Thyroid gland (tissue), 4 donors: ENCODE measurements around the gene CDC123. TPM values are rescaled to one million over a fixed set of nuclear protein-coding genes. Genes with fewer than 3 reads are reported as not detected.
"Not testable (repeated sequence)": the region's sequence is repeated elsewhere in the genome, so short reads cannot be mapped to it uniquely, and the experiment has no call there.

ENCODE experiments used
- DNase-seq, 2 donors: peaks; one replicate each; pipeline ENCODE4 v3.0.0-alpha.2; 2019
- H3K27ac ChIP-seq, 3 donors: fragments of 200-600 bp; sonication (generic); 1 replicate in 2 of 3; 2 replicates in 1 of 3; pipeline ENCODE4 v1.5.1; 2016 to 2019; ENCODE audit warnings: mild to moderate bottlenecking in 1 of 3, moderate library complexity in 1 of 3
- H3K27me3 ChIP-seq: fragments of 200-600 bp; sonication (generic); one replicate; pipeline ENCODE4 v1.5.1; 2019
- H3K36me3 ChIP-seq, 2 donors: fragments of 200-600 bp; sonication (generic); one replicate each; pipeline ENCODE4 v1.5.1; 2016 to 2019
- H3K4me1 ChIP-seq, 2 donors: fragments of 200-600 bp; sonication (generic); one replicate each; pipeline ENCODE4 v1.5.1; 2017 to 2019
- H3K4me3 ChIP-seq, 3 donors: fragments of 200-600 bp; sonication (generic); replicated peaks in 1 of 3; 1 replicate in 2 of 3; 2 replicates in 1 of 3; pipeline ENCODE4 v1.5.1; 2016; ENCODE audit warnings: mild to moderate bottlenecking in 1 of 3
- H3K9me3 ChIP-seq: fragments of 200-600 bp; sonication (generic); one replicate; pipeline ENCODE4 v1.5.1; 2017
- CTCF ChIP-seq, 6 experiments: fragments of 200-600 bp in 3 of 6; fragments of 450-650 bp in 3 of 6; sonication (generic) in 3 of 6; IDR thresholded peaks; one replicate each; pipeline ENCODE4 v1.5.1; 2016 to 2019; ENCODE audit warnings: antibody characterized with exemption in 6 of 6, mild to moderate bottlenecking in 2 of 6, inconsistent platforms in 1 of 6, moderate library complexity in 1 of 6
- POLR2A ChIP-seq, 2 donors: fragments of 450-650 bp; IDR thresholded peaks; one replicate each; pipeline ENCODE4 v1.6.1; 2017; ENCODE audit warnings: antibody characterized with exemption in 2 of 2, mild to moderate bottlenecking in 2 of 2, moderate library complexity in 1 of 2
- WGBS, 2 donors: methylation state at CpG; one replicate each; pipeline ENCODE4 v1.1.5; 2017; 5-methylcytosine and 5-hydroxymethylcytosine counted together
- intact Hi-C: fragments of 100-400 bp; cut with DNase I; formaldehyde crosslinking; loops from one replicate; pipeline ENCODE4 v1.15.1; 2023
- total RNA-seq, 4 donors: library from RNA; depleted of rRNA; stranded (reverse); fragments of >200 nt; gene quantifications; one replicate each; pipeline ENCODE4 v1.2.3, GENCODE V29; 2016

The CDC123 gene
- total RNA-seq, 4 donors from 2014 or later = 50.7 to 88.2 (median 68.9) TPM

GRCh38 chr10:12165999-12166775 lies 29.8 kb upstream of the CDC123 start:
- Histone ChIP-seq H3K36me3 (peaks cover 26 to 56% of the 10 kb centered on the region in 2 donors), H3K27ac (no peak overlapping the region)

GRCh38 chr10:12171512-12171911 lies 24.5 kb upstream of the CDC123 start:
- H3K9me3 ChIP-seq, H3K4me1 ChIP-seq, DNase-seq, H3K27ac ChIP-seq, H3K4me3 ChIP-seq, intact Hi-C loops, H3K27me3 ChIP-seq: not testable (repeated sequence)
- peaks cover 41 to 61% of the 10 kb centered on the region in 2 donors for H3K36me3 ChIP-seq
- WGBS, 2 donors = 98 to 99% methylated on average over 6 of the region's 6 CpGs

More at GRCh38 chr10:12165999-12166775, 29.8 kb upstream of the CDC123 start:
- DNase-seq = no peak
- 85 to 93% methylated on average over 6 of the region's 6 CpGs for WGBS, 2 donors
- no peak overlapping the region for H3K4me3 ChIP-seq
- no peak for TF ChIP-seq POLR2A (IDR thresholded peaks at IDR 0.05)
- TF ChIP-seq CTCF (IDR thresholded peaks at IDR 0.05) = no peak
- intact Hi-C loops = no loop called here
- no peaks in the 10 kb centered on the region for H3K4me1 ChIP-seq
- H3K27me3 ChIP-seq = no peaks in the 10 kb centered on the region
- no peaks in the 10 kb centered on the region for H3K9me3 ChIP-seq

GRCh38 chr10:12177642-12178041 lies 18.3 kb upstream of the CDC123 start:
- no peak overlapping the region for H3K27ac ChIP-seq
- no peaks in the 10 kb centered on the region for H3K4me1 ChIP-seq
- no peak for DNase-seq
- no peaks in the 10 kb centered on the region for H3K9me3 ChIP-seq
- H3K27me3 ChIP-seq = no peaks in the 10 kb centered on the region
- intact Hi-C loops = no loop called here
- TF ChIP-seq CTCF (IDR thresholded peaks at IDR 0.05) (no peak), POLR2A (IDR thresholded peaks at IDR 0.05) (no peak)
- peaks cover 24 to 47% of the 10 kb centered on the region in 2 donors for H3K36me3 ChIP-seq
- WGBS, 2 donors = 92 to 95% methylated on average over 9 of the region's 9 CpGs
- no peak overlapping the region for H3K4me3 ChIP-seq

- intact Hi-C loops = no loop called here
- no peak overlapping the region for H3K27ac ChIP-seq
- H3K4me1 ChIP-seq = no peaks in the 10 kb centered on the region
- TF ChIP-seq POLR2A (IDR thresholded peaks at IDR 0.05) = no peak
- no peak for TF ChIP-seq CTCF (IDR thresholded peaks at IDR 0.05)
- no peak overlapping the region for H3K4me3 ChIP-seq
- DNase-seq = no peak
- no peaks in the 10 kb centered on the region for H3K9me3 ChIP-seq
- peaks cover 14 to 35% of the 10 kb centered on the region in 2 donors for H3K36me3 ChIP-seq
- WGBS, 2 donors = 93 to 94% methylated on average over 4 of the region's 4 CpGs
- H3K27me3 ChIP-seq = no peaks in the 10 kb centered on the region
Measured at GRCh38 chr10:12179606-12180170, 16.3 kb upstream of the CDC123 start.

GRCh38 chr10:12180221-12180974 lies 15.6 kb upstream of the CDC123 start:
- Histone ChIP-seq H3K9me3 (no peaks in the 10 kb centered on the region), H3K27me3 (no peaks in the 10 kb centered on the region), H3K36me3 (peaks cover 12 to 36% of the 10 kb centered on the region in 2 donors), H3K27ac (no peak overlapping the region), H3K4me3 (no peak overlapping the region), H3K4me1 (no peaks in the 10 kb centered on the region)
- DNase-seq = no peak
- no peak for TF ChIP-seq POLR2A (IDR thresholded peaks at IDR 0.05)
- no peak for TF ChIP-seq CTCF (IDR thresholded peaks at IDR 0.05)
- intact Hi-C loops = no loop called here
- 86 to 88% methylated on average over 9 of the region's 9 CpGs for WGBS, 2 donors
